Measurements from ENCODE around the gene BHLHE40. TPM values are rescaled to one million over a fixed set of nuclear protein-coding genes. Genes with fewer than 3 reads are reported as not detected.

BHLHE40 gene
- total RNA-seq, 3 donors from 2014 or later = 40.2 to 45.5 (median 42.9) TPM

DNA sequence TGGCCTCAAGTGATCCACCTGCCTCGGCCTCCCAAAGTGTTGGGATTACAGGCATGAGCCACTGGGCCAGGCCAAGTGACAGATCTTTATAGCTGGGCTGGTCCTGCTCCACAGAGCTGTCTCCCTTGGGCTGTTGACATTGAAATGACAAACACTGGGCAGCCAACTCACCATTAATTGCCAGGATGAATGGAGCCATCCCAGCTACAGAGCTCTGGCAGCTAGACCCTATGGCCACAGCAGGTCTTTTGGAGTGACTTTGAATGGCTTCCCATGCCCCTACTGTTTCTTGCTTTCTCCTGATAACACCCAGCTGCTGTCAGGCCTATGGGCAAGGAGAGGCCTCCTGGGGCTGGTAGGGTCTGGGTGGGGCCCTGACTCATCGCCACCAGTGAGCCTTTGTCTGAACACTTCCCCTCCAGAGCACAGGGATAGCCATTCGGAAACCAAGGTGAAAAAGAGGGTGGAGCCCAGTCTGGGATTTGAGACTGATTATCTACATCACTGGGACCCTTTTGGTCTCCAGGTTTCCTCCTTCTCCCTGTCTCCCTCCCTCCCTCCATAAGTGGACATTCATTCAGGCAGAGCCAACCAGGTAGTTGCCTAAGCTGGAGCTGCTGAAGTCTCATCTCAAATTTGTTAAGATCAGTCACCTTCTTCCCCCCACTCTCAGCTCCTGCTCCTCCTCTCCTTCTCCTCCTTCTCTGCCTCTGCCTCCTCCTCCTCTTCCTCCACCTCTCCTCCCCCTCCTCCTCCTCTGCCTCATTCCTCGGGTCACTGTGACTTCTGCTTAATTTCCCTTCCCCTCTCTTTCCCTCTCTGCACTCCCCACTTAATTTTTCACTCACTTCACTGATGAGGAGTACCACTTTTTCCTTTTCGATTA, 34.0 kb downstream of the BHLHE40 start:
- H3K36me3 ChIP-seq (ENCODE audit: low read depth) = no peaks in the 10 kb centered on the region
- no peak overlapping the region for H3K4me3 ChIP-seq
- peaks cover 28% of the 10 kb centered on the region for H3K4me1 ChIP-seq (ENCODE audit: low read depth)
- ATAC-seq = peak; percentile 63
- intact Hi-C loops (cut with DNase I, micrococcal nuclease) = no loop called here
- no peaks in the 10 kb centered on the region for H3K9me3 ChIP-seq
- DNase-seq = peak in 2 of 3 donors; percentile 62 to 79
- TF ChIP-seq, protein P1, sequence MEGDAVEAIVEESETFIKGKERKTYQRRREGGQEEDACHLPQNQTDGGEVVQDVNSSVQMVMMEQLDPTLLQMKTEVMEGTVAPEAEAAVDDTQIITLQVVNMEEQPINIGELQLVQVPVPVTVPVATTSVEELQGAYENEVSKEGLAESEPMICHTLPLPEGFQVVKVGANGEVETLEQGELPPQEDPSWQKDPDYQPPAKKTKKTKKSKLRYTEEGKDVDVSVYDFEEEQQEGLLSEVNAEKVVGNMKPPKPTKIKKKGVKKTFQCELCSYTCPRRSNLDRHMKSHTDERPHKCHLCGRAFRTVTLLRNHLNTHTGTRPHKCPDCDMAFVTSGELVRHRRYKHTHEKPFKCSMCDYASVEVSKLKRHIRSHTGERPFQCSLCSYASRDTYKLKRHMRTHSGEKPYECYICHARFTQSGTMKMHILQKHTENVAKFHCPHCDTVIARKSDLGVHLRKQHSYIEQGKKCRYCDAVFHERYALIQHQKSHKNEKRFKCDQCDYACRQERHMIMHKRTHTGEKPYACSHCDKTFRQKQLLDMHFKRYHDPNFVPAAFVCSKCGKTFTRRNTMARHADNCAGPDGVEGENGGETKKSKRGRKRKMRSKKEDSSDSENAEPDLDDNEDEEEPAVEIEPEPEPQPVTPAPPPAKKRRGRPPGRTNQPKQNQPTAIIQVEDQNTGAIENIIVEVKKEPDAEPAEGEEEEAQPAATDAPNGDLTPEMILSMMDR (IDR thresholded peaks at IDR 0.05) = no peak

DNA sequence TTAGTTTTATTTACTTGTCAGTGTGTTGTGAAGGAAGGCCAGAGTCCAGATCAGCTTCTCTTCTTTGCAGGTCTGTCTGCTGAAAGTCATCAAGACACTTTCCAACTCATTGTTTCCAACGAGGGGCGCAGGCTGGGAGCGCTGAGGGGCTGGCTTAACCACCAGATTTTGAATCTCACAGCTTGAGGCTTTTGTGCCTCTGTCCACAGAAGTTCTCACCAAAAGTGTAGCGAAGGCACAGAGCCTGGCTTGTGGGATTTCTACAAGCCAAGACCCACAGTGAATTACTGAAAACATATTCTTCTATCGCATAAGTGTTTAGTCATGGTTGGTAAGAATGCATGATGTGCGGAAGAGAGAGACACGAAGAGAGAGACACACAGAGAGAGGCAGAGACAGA, 35.2 kb downstream of the BHLHE40 start:
- no peak overlapping the region for H3K4me3 ChIP-seq
- no peak for DNase-seq
- H3K36me3 ChIP-seq (ENCODE audit: low read depth) = no peaks in the 10 kb centered on the region
- intact Hi-C loops (cut with DNase I, micrococcal nuclease) = no loop called here
- peaks cover 32% of the 10 kb centered on the region for H3K4me1 ChIP-seq (ENCODE audit: low read depth)
- no peaks in the 10 kb centered on the region for H3K9me3 ChIP-seq
- TF ChIP-seq, protein P1 (IDR thresholded peaks at IDR 0.05) = no peak
- no peak for ATAC-seq

DNA sequence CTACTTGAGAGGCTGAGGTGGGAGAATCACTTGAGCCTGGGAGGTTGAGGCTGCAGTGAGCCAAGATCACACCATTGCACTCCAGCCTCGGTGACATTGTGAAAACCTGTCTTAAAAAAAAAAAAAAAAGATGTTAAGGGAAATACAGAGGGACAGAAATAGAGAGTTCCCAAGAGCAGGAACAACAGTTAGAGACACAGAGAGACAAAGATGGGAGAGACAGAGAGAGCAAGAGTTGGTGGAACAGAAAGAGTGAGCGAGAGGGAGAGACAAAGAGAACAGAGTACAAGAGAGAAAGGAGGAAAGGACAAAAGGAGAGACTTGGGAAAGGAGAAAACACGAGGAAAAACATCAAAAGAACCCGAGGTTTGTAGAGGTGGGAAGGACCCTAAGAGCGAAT, 35.8 kb downstream of the BHLHE40 start:
- H3K4me1 ChIP-seq (ENCODE audit: low read depth) = peaks cover 32% of the 10 kb centered on the region
- no peaks in the 10 kb centered on the region for H3K9me3 ChIP-seq
- H3K4me3 ChIP-seq = no peak overlapping the region
- H3K36me3 ChIP-seq (ENCODE audit: low read depth) = no peaks in the 10 kb centered on the region
- DNase-seq = no peak
- intact Hi-C loops (cut with DNase I, micrococcal nuclease) = no loop called here
- TF ChIP-seq, protein P1 (IDR thresholded peaks at IDR 0.05) = no peak
- ATAC-seq = no peak

DNA sequence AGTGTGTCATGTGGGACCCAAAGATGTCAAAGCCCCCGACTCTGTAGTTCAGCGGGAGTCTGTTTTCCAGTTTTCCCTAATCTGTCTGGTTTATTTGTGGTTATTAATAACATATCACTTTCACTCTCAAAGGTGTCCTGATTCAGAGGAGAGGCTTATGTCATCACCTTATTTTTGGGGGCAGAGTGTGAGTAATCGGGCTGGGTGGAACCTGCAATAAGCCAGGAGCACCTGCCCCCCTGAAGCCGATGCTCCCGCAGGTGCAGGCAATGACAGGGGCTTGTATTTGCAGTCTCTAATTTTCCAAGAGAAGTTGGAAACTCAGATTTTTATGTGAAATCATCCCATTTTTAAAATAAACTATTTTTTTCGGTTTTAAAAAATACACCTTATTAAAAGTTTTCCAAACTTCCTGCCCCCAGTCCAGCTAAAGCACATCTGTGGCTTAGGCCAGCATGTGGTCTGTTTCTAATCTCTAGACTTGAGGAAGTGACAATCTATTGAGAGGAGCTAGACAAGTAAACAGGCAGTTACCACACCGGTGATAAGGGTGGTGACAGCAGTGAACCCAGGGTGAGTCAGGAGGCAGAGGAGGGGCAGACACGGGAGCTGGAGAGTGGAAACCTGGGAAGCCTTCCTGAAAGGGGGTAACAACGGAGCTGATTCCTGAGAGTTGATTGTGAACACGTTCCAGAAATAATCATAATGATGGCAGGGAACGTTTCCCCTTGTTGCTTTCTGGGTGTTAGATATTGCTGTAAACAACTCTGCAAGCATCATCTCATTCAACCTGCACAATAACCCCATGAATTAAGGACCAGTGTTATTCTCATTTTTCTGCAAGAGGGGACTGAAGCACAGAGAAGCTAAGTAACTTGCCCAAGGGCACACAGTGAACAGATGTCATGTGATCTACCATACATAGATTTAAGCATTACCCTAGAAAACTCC, 37.2 kb downstream of the BHLHE40 start:
- TF ChIP-seq, protein P1 (IDR thresholded peaks at IDR 0.05) = no peak
- ATAC-seq (peak; percentile 85), DNase-seq (peak; percentile 76 to 81 (median 80))
- Histone ChIP-seq H3K4me3 (no peak overlapping the region), H3K36me3 (ENCODE audit: low read depth) (no peaks in the 10 kb centered on the region), H3K4me1 (ENCODE audit: low read depth) (peaks cover 32% of the 10 kb centered on the region), H3K9me3 (no peaks in the 10 kb centered on the region)
- intact Hi-C loops (cut with DNase I, micrococcal nuclease) = no loop called here

DNA sequence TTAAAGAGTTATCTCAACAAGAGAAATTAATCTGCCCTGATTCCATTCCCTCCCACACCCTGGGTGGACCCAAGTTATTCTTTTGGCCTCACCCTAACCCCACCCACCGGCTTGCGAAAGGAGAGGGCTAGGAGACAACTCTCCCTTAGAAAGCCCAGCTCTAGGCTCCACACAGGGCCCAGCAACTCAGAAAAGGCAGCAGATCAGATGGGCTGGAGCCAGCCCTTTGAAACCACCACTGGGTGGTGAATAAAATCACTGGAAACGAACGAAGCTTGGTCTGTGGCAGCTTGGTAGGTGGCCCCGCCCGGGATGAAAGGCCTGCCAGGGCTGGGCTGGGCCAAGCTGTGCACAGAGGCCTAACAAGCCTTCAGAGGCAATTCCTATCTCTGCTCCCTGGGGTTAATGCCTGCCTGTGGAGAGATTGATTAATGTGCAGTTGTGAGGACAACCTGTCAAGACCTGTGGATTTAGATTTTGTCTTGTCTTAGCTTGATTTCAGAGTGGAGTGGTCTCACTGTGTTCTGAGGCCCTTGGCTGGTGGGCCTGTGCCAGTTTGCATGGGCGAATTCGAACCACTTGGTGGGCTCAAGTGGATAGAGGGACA, 38.8 kb downstream of the BHLHE40 start:
- TF ChIP-seq, protein P1 (IDR thresholded peaks at IDR 0.05) = no peak
- Histone ChIP-seq H3K9me3 (no peaks in the 10 kb centered on the region), H3K4me1 (ENCODE audit: low read depth) (peaks cover 20% of the 10 kb centered on the region), H3K36me3 (ENCODE audit: low read depth) (no peaks in the 10 kb centered on the region), H3K4me3 (no peak overlapping the region)
- DNase-seq (peak; percentile 81 to 92 (median 82)), ATAC-seq (peak; percentile 68)
- intact Hi-C loops (cut with DNase I, micrococcal nuclease) = no loop called here

All from mucosa of descending colon (tissue), 3 donors.